Subcutaneous adipose tissue (tissue), 4 donors: Measurements from ENCODE around the gene SPDEF. TPM values are rescaled to one million over a fixed set of nuclear protein-coding genes. Genes with fewer than 3 reads are reported as not detected.

ENCODE experiments used
- total RNA-seq, 4 donors: library from RNA; depleted of rRNA; stranded (reverse); fragments of >200 nt; gene quantifications; one replicate each; pipeline ENCODE4 v1.1.0, GENCODE V29; 2016
- TF ChIP-seq, protein P1 (sequence below): fragments of 450-650 bp; IDR thresholded peaks from one replicate; pipeline ENCODE4 v1.5.1; 2016; ENCODE audit warnings: low read depth, mild to moderate bottlenecking, control low read depth, antibody characterized with exemption, moderate library complexity

SPDEF gene
- total RNA-seq, 4 donors from 2014 or later: 0.22 TPM; not detected in 3

DNA sequence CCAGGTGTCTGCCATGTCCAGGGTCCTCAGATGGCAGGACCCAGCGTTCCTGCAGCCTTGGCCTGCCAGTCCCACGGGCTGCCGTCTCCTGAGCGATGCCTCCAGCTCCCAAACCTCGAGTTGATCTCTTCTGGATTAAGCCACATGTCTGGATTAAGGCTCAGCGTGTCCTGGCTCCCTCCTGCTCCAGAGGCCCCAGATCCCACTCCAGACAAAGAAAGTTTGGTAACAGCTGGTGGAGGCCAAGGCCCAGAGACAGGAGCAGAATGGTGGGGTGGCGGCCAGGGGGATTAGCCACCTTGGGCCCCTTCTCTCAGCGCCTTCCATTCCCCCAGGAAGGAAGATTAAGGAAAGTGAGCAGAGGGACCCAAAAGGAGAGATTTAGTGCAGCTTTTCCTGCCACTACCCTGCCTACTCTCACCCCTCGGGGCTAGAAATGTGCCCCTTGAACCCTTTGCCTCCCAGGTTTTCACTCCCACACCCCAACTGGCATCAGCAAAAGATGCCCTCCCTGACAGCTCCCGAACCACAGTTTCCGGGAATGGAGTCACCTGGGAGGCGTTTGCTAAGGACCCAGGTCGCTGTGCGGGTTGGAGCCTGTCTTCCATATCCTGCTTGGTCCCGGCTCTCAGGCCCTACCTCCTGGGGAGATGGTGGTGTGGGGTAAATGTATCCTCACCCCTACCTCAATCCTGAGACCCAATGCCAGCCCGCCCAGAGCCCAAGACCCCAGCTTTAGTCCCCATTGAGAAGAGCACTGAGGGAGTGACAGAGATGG lies 6.9 kb downstream of the SPDEF start:
- TF ChIP-seq, protein P1, sequence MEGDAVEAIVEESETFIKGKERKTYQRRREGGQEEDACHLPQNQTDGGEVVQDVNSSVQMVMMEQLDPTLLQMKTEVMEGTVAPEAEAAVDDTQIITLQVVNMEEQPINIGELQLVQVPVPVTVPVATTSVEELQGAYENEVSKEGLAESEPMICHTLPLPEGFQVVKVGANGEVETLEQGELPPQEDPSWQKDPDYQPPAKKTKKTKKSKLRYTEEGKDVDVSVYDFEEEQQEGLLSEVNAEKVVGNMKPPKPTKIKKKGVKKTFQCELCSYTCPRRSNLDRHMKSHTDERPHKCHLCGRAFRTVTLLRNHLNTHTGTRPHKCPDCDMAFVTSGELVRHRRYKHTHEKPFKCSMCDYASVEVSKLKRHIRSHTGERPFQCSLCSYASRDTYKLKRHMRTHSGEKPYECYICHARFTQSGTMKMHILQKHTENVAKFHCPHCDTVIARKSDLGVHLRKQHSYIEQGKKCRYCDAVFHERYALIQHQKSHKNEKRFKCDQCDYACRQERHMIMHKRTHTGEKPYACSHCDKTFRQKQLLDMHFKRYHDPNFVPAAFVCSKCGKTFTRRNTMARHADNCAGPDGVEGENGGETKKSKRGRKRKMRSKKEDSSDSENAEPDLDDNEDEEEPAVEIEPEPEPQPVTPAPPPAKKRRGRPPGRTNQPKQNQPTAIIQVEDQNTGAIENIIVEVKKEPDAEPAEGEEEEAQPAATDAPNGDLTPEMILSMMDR: no peak

DNA sequence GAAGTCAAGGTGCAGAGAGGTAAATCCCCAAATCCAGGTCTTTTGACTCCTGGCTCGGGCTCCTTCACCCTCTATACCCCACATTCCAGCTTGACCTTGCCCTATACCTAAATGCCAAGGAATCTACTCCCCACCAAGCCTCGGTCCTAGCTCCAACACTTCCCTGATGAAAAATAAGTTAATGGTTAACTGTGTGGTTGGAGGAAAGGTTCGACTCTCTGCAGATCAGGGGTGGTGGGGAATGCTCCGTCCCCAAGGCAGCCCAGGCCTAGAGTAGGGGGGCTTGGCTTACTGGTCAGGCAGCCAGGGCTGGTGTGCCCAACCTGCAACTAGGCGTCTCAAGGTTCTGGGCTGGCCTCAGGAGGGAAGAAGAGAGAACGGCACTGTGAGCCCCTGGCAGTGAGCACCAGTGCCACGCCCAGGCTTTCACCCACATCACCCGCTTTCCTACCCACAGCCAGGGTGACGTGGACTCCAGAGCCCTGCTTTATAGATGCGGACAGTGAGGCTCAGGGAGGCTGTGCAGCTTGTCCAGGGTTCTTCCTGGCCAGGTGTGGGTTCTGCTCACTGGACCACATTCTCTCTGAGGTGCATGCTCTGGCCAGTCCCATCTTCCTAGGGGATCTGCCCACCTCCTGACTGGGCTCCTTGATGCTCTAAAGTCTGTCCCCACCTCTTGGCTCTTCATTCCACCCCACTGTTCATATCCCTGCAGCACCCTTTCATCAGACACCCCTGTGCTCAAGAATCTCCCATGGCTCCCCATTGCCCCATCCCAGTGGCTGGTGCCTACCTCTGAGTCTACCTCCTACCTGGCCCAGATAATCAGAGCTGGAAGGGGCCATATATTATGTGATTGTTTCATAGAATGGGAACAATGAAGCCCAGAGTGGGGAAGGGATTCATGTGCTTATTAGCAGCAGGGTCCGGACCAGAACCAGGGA lies 8.2 kb downstream of the SPDEF start:
- TF ChIP-seq, protein P1: no peak

DNA sequence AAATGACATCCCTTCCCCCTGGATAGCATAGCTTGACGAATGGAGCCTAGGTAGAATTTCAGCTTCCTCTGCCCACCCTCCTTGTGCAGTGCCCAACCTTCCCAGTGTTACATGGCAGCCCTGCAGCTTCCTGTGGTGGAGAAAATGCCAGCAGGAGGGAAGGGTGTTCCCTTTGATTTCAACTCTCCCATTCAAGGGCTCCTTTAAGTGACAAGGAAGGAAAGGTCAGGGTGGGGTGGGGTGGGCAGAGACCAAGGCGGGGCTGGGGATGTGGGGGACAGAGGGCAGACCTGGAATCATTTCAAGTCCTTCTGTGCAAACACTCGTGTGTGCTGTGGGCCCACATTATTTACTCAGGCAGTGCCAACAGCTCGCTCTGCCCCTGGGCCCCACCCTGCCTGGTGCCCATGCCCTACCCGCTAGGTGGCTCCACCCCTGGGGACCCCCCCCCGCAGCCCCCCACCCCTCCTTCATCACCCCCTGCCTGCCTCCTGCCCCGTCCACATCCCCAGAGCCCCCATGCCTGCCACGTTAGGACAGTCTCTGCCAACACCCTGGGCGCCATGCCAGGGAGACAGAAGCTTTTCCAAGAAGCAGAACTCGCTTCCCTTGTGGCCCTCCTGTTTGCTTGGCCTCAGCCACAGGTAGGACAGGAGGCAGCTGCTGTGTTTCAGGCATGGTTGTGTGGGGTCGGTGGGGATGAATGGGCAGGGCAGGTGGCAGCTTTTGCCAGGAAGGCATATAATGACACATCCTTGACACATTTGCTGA lies 9.4 kb downstream of the SPDEF start:
- TF ChIP-seq, protein P1: no peak

DNA sequence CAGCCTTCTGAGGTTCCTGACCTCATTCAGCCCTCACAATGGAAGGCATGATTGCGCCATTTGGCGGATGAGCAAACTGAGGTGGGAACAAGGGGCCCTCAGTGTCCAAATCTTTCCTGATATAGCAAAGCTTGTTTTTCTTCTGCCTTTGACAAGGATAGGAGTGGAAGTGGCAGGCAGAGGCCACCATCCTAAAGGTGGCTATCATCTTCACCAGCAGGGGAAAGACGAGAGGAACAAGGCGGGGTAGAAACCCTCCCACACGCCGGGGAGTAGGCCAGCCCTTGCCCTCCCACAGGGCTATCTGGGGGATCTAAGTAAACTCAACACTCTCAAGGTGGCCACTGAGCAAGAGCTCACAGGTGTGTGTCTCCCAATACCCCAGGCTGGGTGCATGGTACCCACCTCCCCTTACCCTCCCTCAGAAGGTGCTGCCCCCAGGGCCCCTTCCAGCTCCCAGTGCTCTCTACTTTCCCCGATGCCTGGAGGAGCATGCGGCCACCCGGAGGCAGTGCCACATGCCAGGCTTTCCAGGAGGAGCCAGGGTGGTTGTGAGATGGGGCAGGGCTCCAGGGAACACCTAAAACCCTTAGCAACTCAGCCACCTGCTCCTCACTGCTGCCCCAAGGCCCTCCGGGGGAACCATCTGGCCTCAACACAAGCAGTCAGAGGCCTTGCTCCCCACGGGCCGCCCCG lies 11.2 kb downstream of the SPDEF start:
- TF ChIP-seq, protein P1: no peak

DNA sequence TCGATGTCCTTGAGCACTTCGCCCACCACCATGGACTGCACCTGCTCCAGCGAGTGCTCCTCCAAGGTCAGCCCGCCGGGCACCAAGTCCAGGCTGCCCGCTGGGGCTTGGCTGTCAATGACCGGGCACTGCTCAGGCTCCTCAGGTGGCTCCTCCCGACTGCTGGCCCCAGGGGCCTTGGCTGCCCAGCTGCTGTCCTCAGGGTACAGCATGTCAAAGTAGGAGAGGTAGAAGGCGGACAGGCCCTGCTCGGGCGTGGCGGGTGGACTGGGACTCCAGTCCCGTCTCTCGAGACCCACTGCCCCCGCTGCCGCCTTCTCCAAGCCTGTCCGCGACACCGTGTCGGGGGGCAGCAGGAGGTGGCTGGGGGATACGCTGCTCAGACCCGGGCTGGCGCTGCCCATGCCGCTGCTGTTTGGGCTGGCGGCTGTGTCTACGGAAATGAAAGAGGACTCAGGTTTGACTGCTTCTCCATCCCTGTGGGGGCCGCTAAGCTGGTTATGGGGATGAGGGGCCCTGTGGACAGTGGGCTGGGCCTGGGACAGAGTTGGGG lies 12.0 kb downstream of the SPDEF start:
- TF ChIP-seq, protein P1: no peak

DNA sequence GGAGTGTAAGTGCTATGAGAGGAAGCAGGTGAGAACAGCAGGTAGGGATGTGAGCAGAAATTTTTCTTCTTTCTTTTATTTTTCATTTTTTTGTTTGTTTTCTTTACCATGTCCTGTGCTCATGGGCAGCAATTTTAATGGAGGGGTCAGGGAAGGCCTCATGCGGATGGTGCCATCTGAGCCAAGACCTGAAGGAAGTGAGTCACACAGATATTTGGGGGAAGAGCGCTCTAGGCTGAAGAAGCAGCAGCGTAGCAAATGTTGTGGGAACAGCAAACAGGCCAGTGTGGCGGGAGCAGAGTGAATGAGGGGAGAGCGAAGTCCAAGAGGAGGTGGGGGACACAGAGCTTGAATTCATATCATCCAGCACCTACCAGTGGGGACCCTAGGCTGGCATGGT lies 12.7 kb downstream of the SPDEF start:
- TF ChIP-seq, protein P1: no peak
